Urinary bladder (tissue), 4 donors: ENCODE results near the gene CCDC197. TPM values are rescaled to one million over a fixed set of nuclear protein-coding genes. Genes with fewer than 3 reads are reported as not detected.
A peak's percentile ranks its signal among the peaks of the same experiment; 100 is the strongest.

ENCODE experiments used
- DNase-seq: peaks from one replicate; pipeline ENCODE4 v3.0.0-alpha.2; 2015; ENCODE audit errors: extremely low spot score
- H3K27ac ChIP-seq: one replicate; pipeline ENCODE4 v1.5.1; 2013; ENCODE audit warnings: low read depth, mild to moderate bottlenecking, moderate library complexity
- H3K36me3 ChIP-seq: one replicate; pipeline ENCODE4 v1.6.1; 2013; ENCODE audit warnings: mild to moderate bottlenecking, moderate library complexity; ENCODE audit not compliant: insufficient read depth
- H3K4me1 ChIP-seq: one replicate; pipeline ENCODE4 v1.6.1; 2013; ENCODE audit warnings: mild to moderate bottlenecking, moderate library complexity; ENCODE audit not compliant: insufficient read depth
- H3K4me3 ChIP-seq: one replicate; pipeline ENCODE4 v1.5.1; 2013; ENCODE audit warnings: low read depth, low read length
- WGBS: extraction: QIAGEN DNeasy Blood & Tissue Kit; methylation state at CpG from one replicate; pipeline ENCODE4 v1.1.7; 2013; 5-methylcytosine and 5-hydroxymethylcytosine counted together
- polyA plus RNA-seq: library from polyadenylated mRNA; stranded (reverse); fragments of 200-250 nt; gene quantifications from one replicate; pipeline ENCODE4 v1.2.3, GENCODE V29; 2013
- total RNA-seq: library from RNA; depleted of rRNA; stranded (reverse); fragments of >200 nt; gene quantifications from one replicate; pipeline ENCODE4 v1.2.3, GENCODE V29; 2014
- donor health status: healthy with polysubstance abuse.
- donor health status: healthy.

The CCDC197 gene
- total and polyA plus RNA-seq, 2 donors: not detected

DNA sequence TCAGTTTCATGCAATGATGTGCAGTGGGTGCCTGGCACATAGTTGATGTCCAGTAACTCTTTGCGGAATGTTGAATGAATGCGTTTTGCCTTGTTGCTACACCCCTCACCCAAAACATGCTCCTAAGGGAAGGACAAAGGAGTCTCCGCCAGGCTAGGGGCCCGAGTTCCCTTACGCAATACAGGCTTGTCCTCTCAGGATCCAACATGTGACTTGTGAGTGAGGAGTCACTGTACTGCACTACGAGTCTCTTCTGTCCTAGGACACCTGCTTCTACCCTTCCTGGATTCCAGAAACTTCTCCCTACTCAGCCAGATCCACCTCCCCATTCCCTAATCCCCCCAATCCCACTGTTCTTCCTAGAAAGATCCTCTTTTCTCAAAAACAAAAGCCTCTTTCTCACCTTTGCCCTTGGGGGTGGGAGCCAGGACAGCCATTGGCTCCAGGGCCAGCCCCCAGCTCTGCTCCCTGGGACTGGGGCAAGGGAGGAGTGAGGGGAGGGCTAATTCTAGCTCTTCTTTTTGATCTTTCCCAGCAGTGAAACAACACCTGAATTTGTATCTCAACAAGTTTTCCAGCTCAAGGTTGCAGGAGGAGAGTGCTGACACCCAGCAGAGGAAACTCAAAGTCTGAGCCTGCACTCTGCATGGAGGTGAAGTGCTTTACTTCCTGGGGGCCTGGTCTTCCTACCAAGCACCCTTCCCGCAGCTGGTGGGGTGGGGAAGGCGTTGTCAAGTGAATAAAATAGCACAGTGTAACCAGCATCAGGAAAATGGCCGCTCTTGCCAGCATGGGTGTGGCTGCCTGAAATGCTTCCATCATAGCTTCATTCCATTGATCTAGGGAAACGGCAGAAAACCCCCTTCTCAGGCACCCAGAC is 25.7 kb downstream of the CCDC197 start:
- DNase-seq: no peak
- H3K4me3 ChIP-seq: no peak overlapping the region
- 72% methylated on average over 10 of the region's 10 CpGs for WGBS
- H3K4me1 ChIP-seq: no peaks in the 10 kb centered on the region
- no peaks in the 10 kb centered on the region for H3K36me3 ChIP-seq
- no peak overlapping the region for H3K27ac ChIP-seq

- WGBS: 84% methylated on average over 2 of the region's 2 CpGs
- Histone ChIP-seq H3K27ac (no peak overlapping the region), H3K36me3 (no peaks in the 10 kb centered on the region), H3K4me3 (no peak overlapping the region), H3K4me1 (no peaks in the 10 kb centered on the region)
- DNase-seq: no peak
Observed at GRCh38 chr14:94024549-94024948, 27.4 kb downstream of the CCDC197 start.

- Histone ChIP-seq H3K4me3 (no peak overlapping the region), H3K4me1 (no peaks in the 10 kb centered on the region), H3K27ac (no peak overlapping the region)
Observed at GRCh38 chr14:94025720-94026119, 28.6 kb downstream of the CCDC197 start.

DNA sequence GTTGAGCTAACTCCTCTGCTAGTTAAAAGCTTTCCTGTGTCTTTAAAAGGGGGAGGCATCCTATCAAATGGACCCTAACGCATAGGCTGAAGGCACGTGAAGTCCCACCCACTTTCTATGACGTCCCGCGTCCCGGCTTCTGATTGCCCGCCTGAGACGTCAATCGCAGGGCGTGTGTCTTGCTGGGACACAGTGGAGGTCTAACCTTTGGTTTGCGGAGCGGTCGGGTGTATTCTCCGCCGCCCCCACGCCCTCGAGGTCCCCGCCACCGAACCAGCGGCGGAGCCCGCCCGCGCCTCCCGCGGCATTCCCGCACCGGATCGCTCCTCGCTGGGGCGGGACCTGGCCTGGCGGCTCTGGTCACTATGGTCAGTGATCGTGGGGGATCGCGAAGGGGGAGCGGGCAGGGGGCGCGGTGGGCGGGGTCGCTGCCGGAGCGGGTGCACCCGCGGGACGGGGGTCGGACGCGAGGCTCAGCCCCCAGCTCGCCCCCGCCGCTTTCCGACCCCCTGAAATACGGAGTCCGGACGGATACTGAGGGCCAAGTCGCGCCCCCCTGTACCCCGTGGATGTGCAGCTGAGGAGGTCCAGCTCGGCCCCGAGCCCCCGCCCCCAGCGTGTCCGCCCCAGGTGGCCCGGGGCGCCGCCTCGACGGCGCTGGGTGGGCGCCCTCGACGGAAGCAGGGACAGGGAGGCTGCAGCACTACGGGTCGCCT is 29.2 kb downstream of the CCDC197 start, which contains the start of gene OTUB2:
OTUB2 (plus strand) TSS at position 168 of the 716 bp plus-strand sequence; CDS start at position 366, 198 bp downstream.
- Histone ChIP-seq H3K4me3 (peak within 1 kb of the TSS; percentile 59), H3K4me1 (no peaks in the 10 kb centered on the region), H3K27ac (no peak within 1 kb of the TSS), H3K36me3 (no peaks in the 10 kb centered on the region)
- DNase-seq: peak; percentile 98
- whole genome bisulfite sequencing: under 1% methylated on average over 74 of the region's 74 CpGs

More at GRCh38 chr14:94025720-94026119, 28.6 kb downstream of the CCDC197 start:
- DNase-seq: no peak
- no peaks in the 10 kb centered on the region for H3K36me3 ChIP-seq
- 50% methylated on average over 6 of the region's 6 CpGs for WGBS

- Histone ChIP-seq H3K36me3 (no peaks in the 10 kb centered on the region), H3K4me1 (no peaks in the 10 kb centered on the region), H3K4me3 (peak overlapping the region; percentile 59), H3K27ac (no peak overlapping the region)
- 40% methylated on average over 17 of the region's 17 CpGs for WGBS
- no peak for DNase-seq
Observed at GRCh38 chr14:94026889-94027469, 29.9 kb downstream of the CCDC197 start.

DNA sequence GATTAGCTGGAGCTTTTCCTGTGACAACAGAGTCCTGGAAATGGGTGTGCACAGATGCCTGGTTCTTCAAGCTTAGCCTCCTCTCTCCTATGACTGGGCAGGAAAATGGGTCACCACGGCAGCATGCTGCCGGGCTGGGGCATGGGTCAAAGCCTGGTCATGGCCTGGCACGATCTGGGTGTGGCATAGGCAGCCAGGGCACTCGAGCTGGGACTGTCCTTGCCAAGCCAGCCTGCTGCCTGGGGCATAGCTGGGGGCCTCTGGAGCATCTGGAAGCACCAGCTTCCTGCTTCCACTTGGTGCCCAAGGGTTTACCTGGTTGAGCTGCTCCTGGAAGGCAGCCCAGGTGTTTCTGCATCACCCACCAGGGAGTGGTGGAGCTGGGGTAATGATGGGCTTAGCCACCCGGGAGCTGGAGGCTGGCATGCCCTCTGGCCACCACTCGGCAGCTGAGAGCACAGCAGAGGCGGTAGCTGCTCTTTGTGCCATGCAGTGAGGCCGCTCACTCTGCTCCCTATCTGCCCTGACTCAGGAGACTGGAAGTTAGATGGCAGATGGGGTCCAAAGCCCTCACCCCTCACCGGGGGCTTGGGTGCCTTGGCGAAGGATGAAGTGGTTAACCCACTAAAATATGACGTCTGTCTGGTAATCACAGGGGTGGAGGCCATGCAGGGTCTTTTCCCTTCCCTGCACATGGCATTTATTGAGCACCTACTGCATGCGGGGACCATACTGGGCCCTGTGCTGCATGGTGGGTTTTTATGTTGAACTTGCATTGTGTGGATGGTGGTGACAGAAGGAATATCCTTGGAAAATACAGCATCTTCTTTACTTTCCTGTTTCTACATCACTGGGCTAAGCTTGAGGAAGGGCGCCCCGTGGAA is 30.7 kb downstream of the CCDC197 start:
- 90% methylated on average over 14 of the region's 14 CpGs for WGBS
- Histone ChIP-seq H3K36me3 (no peaks in the 10 kb centered on the region), H3K4me1 (no peaks in the 10 kb centered on the region), H3K4me3 (no peak overlapping the region), H3K27ac (no peak overlapping the region)
- no peak for DNase-seq

GRCh38 chr14:94028450-94028826 is 31.3 kb downstream of the CCDC197 start:
- 75% methylated on average over 4 of the region's 4 CpGs for WGBS
- Histone ChIP-seq H3K4me1 (no peaks in the 10 kb centered on the region), H3K27ac (no peak overlapping the region), H3K4me3 (no peak overlapping the region), H3K36me3 (no peaks in the 10 kb centered on the region)
- DNase-seq: no peak

DNA sequence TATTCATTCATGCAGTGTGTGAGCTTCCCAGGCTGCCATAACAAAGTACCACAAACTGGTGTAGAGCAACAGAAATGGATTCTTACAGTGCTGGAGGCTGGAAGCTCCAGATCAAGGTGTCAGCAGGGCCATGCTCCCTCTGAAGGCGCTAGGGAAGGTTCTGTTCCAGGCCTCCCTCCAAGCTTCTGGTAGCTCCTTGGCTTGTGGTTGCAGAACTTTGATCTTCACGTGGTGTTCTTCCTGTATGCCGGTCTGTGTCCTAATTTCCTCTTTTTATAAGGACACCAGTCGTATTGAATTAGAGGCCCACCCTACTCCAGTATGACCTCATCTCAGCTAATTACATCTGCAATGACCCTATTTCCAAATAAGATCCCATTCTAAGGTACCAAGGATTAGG is 32.2 kb downstream of the CCDC197 start:
- no peak for DNase-seq

GRCh38 chr14:94029671-94030203 is 32.6 kb downstream of the CCDC197 start:
- Histone ChIP-seq H3K4me3 (no peak overlapping the region), H3K36me3 (no peaks in the 10 kb centered on the region), H3K4me1 (no peaks in the 10 kb centered on the region), H3K27ac (no peak overlapping the region)
- DNase-seq: no peak
- WGBS: 87% methylated on average over 7 of the region's 7 CpGs

More for the DNA sequence above, 32.2 kb downstream of the CCDC197 start:
- 74% methylated on average over 4 of the region's 4 CpGs for WGBS
- Histone ChIP-seq H3K4me1 (no peaks in the 10 kb centered on the region), H3K27ac (no peak overlapping the region), H3K36me3 (no peaks in the 10 kb centered on the region), H3K4me3 (no peak overlapping the region)

DNA sequence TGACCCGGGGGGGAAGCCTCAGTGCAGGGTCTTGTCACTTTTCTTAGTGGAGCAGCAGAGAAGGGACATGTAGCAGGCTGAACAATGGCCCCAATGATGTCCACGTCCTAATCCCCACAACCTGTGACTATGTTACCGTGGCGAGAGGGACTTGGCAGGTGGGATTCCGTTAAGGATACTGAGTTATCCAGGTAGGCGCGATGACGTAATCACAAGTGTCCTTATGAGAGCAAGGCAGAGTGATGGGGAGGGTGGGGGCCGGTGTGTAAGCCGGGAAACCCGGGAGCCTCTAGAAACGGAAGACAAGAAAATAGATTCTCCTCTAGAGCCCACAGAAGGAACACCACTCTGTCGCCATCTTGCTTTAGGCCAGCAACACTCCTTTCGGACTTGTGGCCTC is 33.5 kb downstream of the CCDC197 start:
- no peaks in the 10 kb centered on the region for H3K4me1 ChIP-seq
- DNase-seq: no peak
- no peaks in the 10 kb centered on the region for H3K36me3 ChIP-seq
- H3K4me3 ChIP-seq: no peak overlapping the region
- no peak overlapping the region for H3K27ac ChIP-seq
- WGBS: 86% methylated on average over 14 of the region's 14 CpGs

DNA sequence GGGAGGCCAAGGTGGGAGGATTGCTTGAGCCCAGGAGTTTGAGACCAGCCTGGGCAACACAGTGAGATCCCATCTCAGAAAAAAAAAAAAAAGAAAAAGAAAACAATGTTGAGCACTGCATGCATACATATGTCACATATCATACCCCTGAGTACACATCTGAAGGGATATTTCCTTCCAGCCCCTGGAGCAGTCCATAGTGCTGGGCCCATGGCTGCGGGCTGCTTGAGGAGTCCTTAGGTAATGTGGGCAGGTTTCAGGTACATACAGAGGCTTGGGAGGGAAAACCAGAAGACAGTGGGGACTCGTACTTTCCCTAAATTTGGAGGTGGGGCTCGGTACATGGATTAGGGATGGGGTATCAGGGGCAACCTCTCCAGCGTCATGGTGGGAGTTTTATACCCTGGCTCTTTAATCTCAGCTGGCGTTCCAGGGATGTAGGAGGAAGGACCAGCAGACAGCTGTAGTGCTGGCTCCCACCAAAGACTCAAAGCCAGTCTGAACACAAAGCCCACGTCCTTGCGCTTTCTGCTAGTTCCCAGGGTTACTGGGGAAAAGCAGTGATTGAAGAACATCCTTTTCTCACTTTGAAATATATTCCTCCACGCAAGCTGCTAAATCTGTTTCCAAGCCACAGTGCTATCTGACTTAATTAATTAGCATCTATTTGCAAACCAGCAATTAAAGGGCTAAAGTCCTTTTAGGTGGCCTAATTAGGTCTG is 34.2 kb downstream of the CCDC197 start:
- no peaks in the 10 kb centered on the region for H3K36me3 ChIP-seq
- H3K27ac ChIP-seq: no peak overlapping the region
- WGBS: 85% methylated on average over 8 of the region's 8 CpGs
- no peaks in the 10 kb centered on the region for H3K4me1 ChIP-seq
- no peak for DNase-seq
- H3K4me3 ChIP-seq: no peak overlapping the region

GRCh38 chr14:94031883-94032279 is 34.8 kb downstream of the CCDC197 start:
- H3K4me1 ChIP-seq: no peaks in the 10 kb centered on the region
- no peak overlapping the region for H3K27ac ChIP-seq
- 66% methylated on average over 7 of the region's 7 CpGs for WGBS
- no peaks in the 10 kb centered on the region for H3K36me3 ChIP-seq
- no peak overlapping the region for H3K4me3 ChIP-seq
- no peak for DNase-seq
